Transverse colon (tissue), 4 donors: ENCODE results near the gene EME1.

Source experiments
- CTCF ChIP-seq, 5 experiments: fragments of 200-600 bp in 3 of 5; fragments of 450-650 bp in 2 of 5; sonication (generic) in 3 of 5; IDR thresholded peaks; 1 replicate in 2 of 5; 2 replicates in 3 of 5; pipeline ENCODE4 v1.5.1; 2016 to 2017; ENCODE audit warnings: antibody characterized with exemption in 5 of 5, inconsistent platforms in 3 of 5, mild to moderate bottlenecking in 2 of 5, moderate library complexity in 1 of 5
- POLR2A ChIP-seq: fragments of 450-650 bp; IDR thresholded peaks from one replicate; pipeline ENCODE4 v1.6.1; 2016; ENCODE audit warnings: antibody characterized with exemption, mild to moderate bottlenecking, moderate library complexity
- POLR2AphosphoS5 ChIP-seq, 3 donors: sonication (generic); formaldehyde crosslinking; IDR thresholded peaks; one replicate each; pipeline ENCODE4 v1.6.1; 2016; ENCODE audit warnings: antibody characterized with exemption in 3 of 3

DNA sequence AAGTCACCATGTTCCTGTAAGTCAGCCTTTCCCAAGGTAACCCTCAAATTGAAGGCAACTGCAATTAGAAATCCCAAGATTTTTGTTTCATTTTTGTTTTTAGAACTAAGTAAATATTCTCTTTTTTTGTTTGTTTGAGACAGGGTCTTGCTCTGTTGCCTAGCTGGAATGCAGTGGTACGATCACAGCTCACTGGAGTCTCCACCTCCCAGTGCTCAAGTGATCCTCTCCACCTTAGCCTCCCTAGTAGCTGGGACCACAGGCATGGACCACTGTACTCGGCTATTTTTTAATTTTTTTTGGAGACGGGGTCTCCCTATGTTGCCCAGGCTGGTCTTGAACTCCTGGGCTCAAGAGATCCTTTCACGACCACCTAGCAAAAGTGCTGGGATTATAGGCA, 34.9 kb downstream of the EME1 start:
- TF ChIP-seq POLR2A: no peak
- TF ChIP-seq CTCF (IDR thresholded peaks at IDR 0.05): no peak
- TF ChIP-seq POLR2AphosphoS5 (IDR thresholded peaks at IDR 0.05): no peak
